GM18498 (cell line): Measurements from ENCODE around the gene GGTLC1.

Experiments
- ATAC-seq: cut with Tn5 transposase; IDR thresholded peaks from one replicate; pipeline ENCODE4 v1.9.1; 2021; ENCODE audit warnings: mild to moderate bottlenecking, moderate library complexity; ENCODE audit not compliant: unreplicated experiment

GGTLC1 gene

DNA sequence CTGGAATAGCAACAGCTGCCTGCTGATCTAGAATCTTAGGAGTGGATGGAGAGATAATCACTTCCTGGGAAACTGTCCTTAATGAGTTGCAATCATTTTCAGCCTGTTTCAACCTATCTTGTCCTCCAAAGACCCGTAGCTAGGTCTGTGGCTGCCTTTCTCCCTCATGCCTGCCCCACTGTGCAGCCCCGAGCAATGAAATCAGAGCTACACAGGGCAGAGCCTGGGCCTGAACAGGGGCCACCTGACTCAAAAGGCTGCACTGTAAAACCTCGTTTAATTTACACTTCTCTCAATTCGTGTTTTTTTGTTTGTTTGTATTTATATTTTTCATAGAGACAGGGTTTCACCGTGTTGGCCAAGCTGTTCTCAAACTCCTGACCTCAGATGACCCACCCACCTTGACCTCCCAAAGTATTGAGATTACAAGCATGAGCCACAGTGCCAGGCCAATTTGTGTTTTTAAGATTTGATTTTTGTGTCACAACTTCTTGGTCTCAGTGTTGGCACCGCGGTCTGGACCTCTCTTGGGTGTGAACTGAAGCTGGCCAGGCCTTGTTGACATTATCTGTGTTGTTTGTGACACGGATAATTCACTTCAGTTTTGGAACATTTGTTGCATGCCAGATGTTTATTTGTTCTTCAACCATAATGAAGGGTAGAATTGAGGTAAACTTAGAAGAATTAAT, 21.5 kb downstream of the GGTLC1 start:
- no peak for ATAC-seq

- ATAC-seq: no peak
These were observed 22.3 kb downstream of the GGTLC1 start for GRCh38 chr20:23966298-23966697.

- ATAC-seq: no peak
These were observed 24.6 kb downstream of the GGTLC1 start for GRCh38 chr20:23963941-23964340.

DNA sequence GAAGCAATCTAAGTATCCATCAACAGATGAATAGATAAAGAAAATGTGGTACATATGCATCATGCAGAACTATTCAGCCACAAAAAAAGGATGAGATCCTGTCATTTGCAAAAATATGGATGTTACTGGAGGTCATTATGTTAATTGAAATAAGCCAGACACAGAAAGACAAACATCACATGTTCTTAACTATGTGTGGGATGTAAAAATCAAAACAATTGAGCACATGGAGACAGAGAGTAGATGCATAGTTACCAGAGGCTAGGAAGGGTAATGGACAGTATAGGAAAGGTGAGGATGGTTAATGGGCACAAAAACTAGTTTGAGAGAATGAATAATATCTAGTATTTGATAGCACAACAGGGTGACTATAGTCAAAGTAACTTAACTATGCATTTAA, 26.3 kb downstream of the GGTLC1 start:
- ATAC-seq: no peak

DNA sequence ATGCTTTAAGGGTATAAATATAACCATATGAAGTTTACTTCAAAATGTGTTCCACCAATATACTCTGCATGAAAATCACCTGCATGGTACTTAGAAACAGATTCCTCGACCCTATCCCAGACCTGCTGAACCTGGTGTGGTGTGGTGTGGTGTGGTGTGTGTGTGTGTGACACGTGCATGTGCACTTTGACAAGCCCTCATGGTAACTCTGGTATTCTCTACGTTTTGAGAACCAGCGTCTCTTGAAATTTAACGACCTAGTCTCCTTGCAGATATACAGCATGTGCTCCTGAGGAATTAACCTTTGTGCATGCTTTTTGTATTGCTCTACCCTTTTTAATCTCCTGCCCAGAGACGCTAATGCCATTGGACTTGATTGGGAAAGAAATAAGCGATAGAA, 29.5 kb downstream of the GGTLC1 start:
- no peak for ATAC-seq

- no peak for ATAC-seq
These were observed 32.7 kb downstream of the GGTLC1 start for GRCh38 chr20:23955896-23956295.

DNA sequence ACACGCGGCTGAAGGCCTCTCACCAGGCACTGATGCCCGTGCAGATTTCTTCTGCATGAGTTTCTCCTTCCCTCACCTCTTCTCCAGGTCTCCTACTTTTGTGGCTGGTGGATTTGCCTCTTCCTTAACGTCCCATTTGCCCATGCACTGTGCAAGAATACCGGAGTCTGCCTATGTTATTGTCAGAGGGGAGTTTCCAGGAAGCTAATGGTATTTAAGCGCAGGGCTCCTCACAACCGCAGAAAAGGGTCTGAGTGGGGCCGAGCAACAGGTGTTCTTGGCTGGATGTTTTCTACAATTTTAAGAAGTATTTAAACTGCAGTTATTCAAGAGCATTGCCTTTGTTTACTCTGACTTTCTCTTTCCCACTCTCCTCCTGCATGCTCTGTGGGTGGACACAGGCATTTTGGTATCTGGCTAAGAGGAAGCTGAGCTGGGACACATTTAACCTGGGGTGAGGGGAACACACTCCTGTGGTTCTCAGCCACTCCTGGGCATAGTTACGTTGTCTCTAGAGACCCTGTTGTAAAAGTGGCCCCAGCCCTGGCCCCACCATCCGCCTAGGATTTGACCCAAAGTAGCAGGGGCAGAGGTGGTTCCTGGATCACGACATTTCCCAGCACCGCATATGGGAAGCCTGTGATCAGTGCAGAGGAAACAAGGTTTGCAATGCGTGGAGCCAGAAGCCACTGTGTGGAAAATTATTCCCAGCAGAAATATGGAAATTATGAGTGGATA, 34.4 kb downstream of the GGTLC1 start:
- ATAC-seq: no peak

DNA sequence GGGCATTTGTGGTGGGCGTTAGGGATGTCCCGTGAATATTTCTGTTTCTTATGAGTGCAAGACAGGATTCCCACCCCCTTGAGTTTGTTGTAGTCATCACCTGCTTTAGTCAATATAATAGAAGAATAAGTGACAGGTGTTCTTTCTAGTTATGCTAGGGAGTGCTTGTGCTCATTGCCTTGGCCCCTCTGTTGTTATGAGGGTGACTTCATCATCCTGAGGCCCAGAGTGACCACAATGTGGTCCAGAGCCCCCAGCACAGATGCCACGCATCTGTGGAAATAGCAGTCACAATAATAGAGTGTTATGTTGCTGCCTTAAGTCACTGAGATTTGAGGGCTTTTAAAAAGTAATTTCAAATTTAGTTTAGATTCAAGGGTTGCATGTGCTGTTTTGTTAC, 42.4 kb downstream of the GGTLC1 start:
- ATAC-seq: no peak

GRCh38 chr20:23943304-23943703, 45.3 kb downstream of the GGTLC1 start:
- no peak for ATAC-seq

GRCh38 chr20:23939641-23940040, 48.9 kb downstream of the GGTLC1 start:
- no peak for ATAC-seq

GRCh38 chr20:23939063-23939462, 49.5 kb downstream of the GGTLC1 start:
- no peak for ATAC-seq

GRCh38 chr20:23938118-23938438, 50.5 kb downstream of the GGTLC1 start:
- ATAC-seq: no peak

GRCh38 chr20:23937303-23938117, 51.1 kb downstream of the GGTLC1 start:
- peak; percentile 76 for ATAC-seq
